NCI-H128 (cell line): Measurements from ENCODE around the gene ASPSCR1.

Source experiments
- DNase-seq: peaks from one replicate; lab custom pipeline; 2025; ENCODE audit not compliant: unreplicated experiment; lab: John Stamatoyannopoulos, UW

ASPSCR1 gene

GRCh38 chr17:82012640-82013295 is 35.3 kb downstream of the ASPSCR1 start:
- DNase-seq = no peak

GRCh38 chr17:82013341-82013740 is 35.9 kb downstream of the ASPSCR1 start:
- no peak for DNase-seq

GRCh38 chr17:82013772-82014321 is 36.4 kb downstream of the ASPSCR1 start:
- no peak for DNase-seq

- no peak for DNase-seq
Observed at GRCh38 chr17:82014432-82014831, 37.0 kb downstream of the ASPSCR1 start.

- no peak for DNase-seq
Observed at GRCh38 chr17:82014971-82015310, 37.5 kb downstream of the ASPSCR1 start.

- no peak for DNase-seq
Observed at GRCh38 chr17:82015311-82015971, 38.0 kb downstream of the ASPSCR1 start.

- DNase-seq = no peak
Observed at GRCh38 chr17:82016061-82016874, 38.8 kb downstream of the ASPSCR1 start.

GRCh38 chr17:82016875-82017459 is 39.5 kb downstream of the ASPSCR1 start:
- no peak for DNase-seq

- no peak for DNase-seq
Observed at GRCh38 chr17:82017612-82018151, 40.3 kb downstream of the ASPSCR1 start.

GRCh38 chr17:82018152-82018988 is 40.9 kb downstream of the ASPSCR1 start:
- no peak for DNase-seq

GRCh38 chr17:82018989-82019689 is 41.7 kb downstream of the ASPSCR1 start:
- no peak for DNase-seq

GRCh38 chr17:82019690-82020571 is 42.5 kb downstream of the ASPSCR1 start:
- DNase-seq = no peak

- DNase-seq = no peak
Observed at GRCh38 chr17:82020572-82021106, 43.2 kb downstream of the ASPSCR1 start.

GRCh38 chr17:82021107-82021899 is 43.9 kb downstream of the ASPSCR1 start:
- no peak for DNase-seq

GRCh38 chr17:82021900-82022309 is 44.5 kb downstream of the ASPSCR1 start:
- no peak for DNase-seq

GRCh38 chr17:82022310-82022980 is 45.0 kb downstream of the ASPSCR1 start, which contains the start of gene CENPX:
Gene CENPX (minus strand): TSS chr17:82022878. CDS start chr17:82022861, 17 bp downstream.
- DNase-seq = no peak

- DNase-seq = peak; percentile 94
Observed at GRCh38 chr17:82022981-82023446, 45.6 kb downstream of the ASPSCR1 start, which contains the start of gene LRRC45. Gene LRRC45 (plus strand): TSS chr17:82023305. CDS start chr17:82023644, 339 bp downstream.
